H9 (cell line): ENCODE data around the gene IRX4. TPM values are rescaled to one million over a fixed set of nuclear protein-coding genes. Genes with fewer than 3 reads are reported as not detected.
A peak's percentile ranks its signal among the peaks of the same experiment; 100 is the strongest.

ENCODE experiments used
- DNase-seq: peaks from one replicate; pipeline ENCODE4 v3.0.0-alpha.2; 2017
- H2AFZ ChIP-seq: one replicate; pipeline ENCODE4 v1.6.1; 2013; ENCODE audit warnings: mild to moderate bottlenecking, low read length, control low read depth, moderate library complexity
- H2AK5ac ChIP-seq: 2 replicates; pipeline ENCODE4 v1.6.1; 2013; ENCODE audit warnings: low read length, control low read depth, mixed read lengths; ENCODE audit not compliant: insufficient read length
- H2BK120ac ChIP-seq: one replicate; pipeline ENCODE4 v1.6.1; 2013; ENCODE audit warnings: low read depth, mild to moderate bottlenecking, low read length, control low read depth, inconsistent platforms; ENCODE audit not compliant: poor library complexity, severe bottlenecking
- H2BK12ac ChIP-seq: 2 replicates; pipeline ENCODE4 v1.6.1; 2013; ENCODE audit warnings: low read length, control low read depth, mixed read lengths, low read depth; ENCODE audit not compliant: insufficient read length
- H2BK15ac ChIP-seq: 2 replicates; pipeline ENCODE4 v1.6.1; 2013; ENCODE audit warnings: low read depth, low read length, control low read depth
- H2BK20ac ChIP-seq: one replicate; pipeline ENCODE4 v1.6.1; 2013; ENCODE audit warnings: low read depth, mild to moderate bottlenecking, low read length, control low read depth, inconsistent platforms; ENCODE audit not compliant: poor library complexity, severe bottlenecking
- H2BK5ac ChIP-seq: 2 replicates; pipeline ENCODE4 v1.6.1; 2013; ENCODE audit warnings: low read length, control low read depth, mixed read lengths; ENCODE audit not compliant: insufficient read length
- H3K14ac ChIP-seq: 2 replicates; pipeline ENCODE4 v1.6.1; 2013; ENCODE audit warnings: low read length, control low read depth; ENCODE audit not compliant: insufficient read depth
- H3K18ac ChIP-seq: 2 replicates; pipeline ENCODE4 v1.6.1; 2013; ENCODE audit warnings: low read depth, mild to moderate bottlenecking, mixed read lengths, low read length, control low read depth; ENCODE audit not compliant: insufficient read length
- H3K23ac ChIP-seq: 2 replicates; pipeline ENCODE4 v1.6.1; 2013; ENCODE audit warnings: low read length, control low read depth, mixed read lengths, low read depth; ENCODE audit not compliant: insufficient read length
- H3K23me2 ChIP-seq: 2 replicates; pipeline ENCODE4 v1.6.1; 2013; ENCODE audit warnings: low read depth, mild to moderate bottlenecking, mixed read lengths, low read length, control low read depth; ENCODE audit not compliant: insufficient read length, poor library complexity, severe bottlenecking
- H3K27ac ChIP-seq: 2 replicates; pipeline ENCODE4 v1.5.1; 2013; ENCODE audit warnings: low read length, control low read depth, mixed read lengths, low read depth; ENCODE audit not compliant: insufficient read length
- H3K27me3 ChIP-seq: 2 replicates; pipeline ENCODE4 v1.6.1; 2013; ENCODE audit warnings: low read length, control low read depth, inconsistent platforms; ENCODE audit not compliant: insufficient read depth
- H3K4ac ChIP-seq: 2 replicates; pipeline ENCODE4 v1.6.1; 2013; ENCODE audit warnings: low read depth, mild to moderate bottlenecking, control low read depth, inconsistent platforms, low read length, moderate library complexity
- H3K4me1 ChIP-seq: 2 replicates; pipeline ENCODE4 v1.6.1; 2013; ENCODE audit warnings: low read length, control low read depth, inconsistent platforms; ENCODE audit not compliant: insufficient read depth
- H3K4me2 ChIP-seq: 2 replicates; pipeline ENCODE4 v1.6.1; 2013; ENCODE audit warnings: low read length, control low read depth, mixed read lengths; ENCODE audit not compliant: insufficient read length, insufficient read depth
- H3K56ac ChIP-seq: 2 replicates; pipeline ENCODE4 v1.6.1; 2013; ENCODE audit warnings: low read depth, mild to moderate bottlenecking, mixed read lengths, low read length, control low read depth; ENCODE audit not compliant: insufficient read length
- H3K79me1 ChIP-seq: 2 replicates; pipeline ENCODE4 v1.6.1; 2013; ENCODE audit warnings: low read depth, mild to moderate bottlenecking, moderate library complexity, low read length, control low read depth, inconsistent platforms; ENCODE audit not compliant: insufficient read depth, poor library complexity, severe bottlenecking
- H3K79me2 ChIP-seq: 2 replicates; pipeline ENCODE4 v1.6.1; 2013; ENCODE audit warnings: low read length, control low read depth, inconsistent platforms; ENCODE audit not compliant: insufficient read depth
- H3K9ac ChIP-seq: 2 replicates; pipeline ENCODE4 v1.6.1; 2013; ENCODE audit warnings: low read length, control low read depth, mixed read lengths; ENCODE audit not compliant: insufficient read length; ENCODE audit errors: extremely low read depth
- H3K9me3 ChIP-seq: one replicate; pipeline ENCODE4 v1.6.1; 2013; ENCODE audit warnings: low read depth, low read length, inconsistent platforms; ENCODE audit not compliant: control insufficient read depth
- H3T11ph ChIP-seq: one replicate; pipeline ENCODE4 v1.6.1; 2013; ENCODE audit warnings: mild to moderate bottlenecking, low read length, control low read depth, inconsistent platforms
- H4K20me1 ChIP-seq: one replicate; pipeline ENCODE4 v1.6.1; 2013; ENCODE audit not compliant: control insufficient read depth, insufficient read length, insufficient read depth
- H4K5ac ChIP-seq: 2 replicates; pipeline ENCODE4 v1.6.1; 2013; ENCODE audit warnings: low read depth, mild to moderate bottlenecking, mixed read lengths, low read length, control low read depth; ENCODE audit not compliant: insufficient read length
- H4K8ac ChIP-seq: replicated peaks from 2 replicates; pipeline ENCODE4 v1.6.1; 2013; ENCODE audit warnings: low read length, control low read depth, mixed read lengths, low read depth; ENCODE audit not compliant: insufficient read length
- H4K91ac ChIP-seq: 2 replicates; pipeline ENCODE4 v1.6.1; 2013; ENCODE audit warnings: low read depth, mild to moderate bottlenecking, moderate library complexity, mixed read lengths, low read length, control low read depth; ENCODE audit not compliant: insufficient read length
- H3K27ac Mint-ChIP-seq, 3 experiments: 2 replicates in 2 of 3; 3 replicates in 1 of 3; pipeline ENCODE4 v1.8.0; 2020 to 2021; ENCODE audit warnings: mixed read lengths in 3 of 3, mild to moderate bottlenecking in 1 of 3, moderate library complexity in 1 of 3
- H3K27me3 Mint-ChIP-seq: 2 replicates; pipeline ENCODE4 v1.8.0; 2021; ENCODE audit warnings: low read depth, mild to moderate bottlenecking, moderate library complexity, mixed read lengths
- H3K36me3 Mint-ChIP-seq, 3 experiments: 2 replicates in 2 of 3; 3 replicates in 1 of 3; pipeline ENCODE4 v1.8.0; 2020 to 2021; ENCODE audit warnings: low read depth in 3 of 3, mixed read lengths in 3 of 3; ENCODE audit not compliant: insufficient read depth in 1 of 3
- H3K4me1 Mint-ChIP-seq, 2 experiments: 2 replicates each; pipeline ENCODE4 v1.8.0; 2020; ENCODE audit warnings: mixed read lengths in 2 of 2
- H3K4me3 Mint-ChIP-seq, 2 experiments: 2 replicates in 1 of 2; 3 replicates in 1 of 2; pipeline ENCODE4 v1.8.0; 2020 to 2021; ENCODE audit warnings: mild to moderate bottlenecking in 2 of 2, mixed read lengths in 2 of 2, moderate library complexity in 1 of 2
- H3K9me3 Mint-ChIP-seq, 2 experiments: 2 replicates in 1 of 2; 3 replicates in 1 of 2; pipeline ENCODE4 v1.8.0; 2020; ENCODE audit warnings: mild to moderate bottlenecking in 2 of 2, mixed read lengths in 2 of 2, moderate library complexity in 1 of 2
- WGBS: extraction: QIAGEN DNeasy Blood & Tissue Kit; methylation state at CpG from one replicate; pipeline ENCODE4 v1.1.7; 2013; ENCODE audit warnings: missing lambda C conversion rate, low lambda C conversion rate, mixed read lengths; ENCODE audit not compliant: insufficient read length; ENCODE audit errors: extremely low coverage; 5-methylcytosine and 5-hydroxymethylcytosine counted together
- total RNA-seq: library from RNA; stranded (reverse); gene quantifications from 2 replicates; pipeline ENCODE4 v1.2.1, GENCODE V29; 2021
- TF ChIP-seq, protein P1 (sequence below): fragments of 200-600 bp; sonication (generic); conservative IDR thresholded peaks from 3 replicates; pipeline ENCODE4 v1.8.0; 2021; ENCODE audit warnings: antibody characterized with exemption, mild to moderate bottlenecking

IRX4 gene
- total RNA-seq, 1 experiment from 2014 or later: 3.2 TPM

DNA sequence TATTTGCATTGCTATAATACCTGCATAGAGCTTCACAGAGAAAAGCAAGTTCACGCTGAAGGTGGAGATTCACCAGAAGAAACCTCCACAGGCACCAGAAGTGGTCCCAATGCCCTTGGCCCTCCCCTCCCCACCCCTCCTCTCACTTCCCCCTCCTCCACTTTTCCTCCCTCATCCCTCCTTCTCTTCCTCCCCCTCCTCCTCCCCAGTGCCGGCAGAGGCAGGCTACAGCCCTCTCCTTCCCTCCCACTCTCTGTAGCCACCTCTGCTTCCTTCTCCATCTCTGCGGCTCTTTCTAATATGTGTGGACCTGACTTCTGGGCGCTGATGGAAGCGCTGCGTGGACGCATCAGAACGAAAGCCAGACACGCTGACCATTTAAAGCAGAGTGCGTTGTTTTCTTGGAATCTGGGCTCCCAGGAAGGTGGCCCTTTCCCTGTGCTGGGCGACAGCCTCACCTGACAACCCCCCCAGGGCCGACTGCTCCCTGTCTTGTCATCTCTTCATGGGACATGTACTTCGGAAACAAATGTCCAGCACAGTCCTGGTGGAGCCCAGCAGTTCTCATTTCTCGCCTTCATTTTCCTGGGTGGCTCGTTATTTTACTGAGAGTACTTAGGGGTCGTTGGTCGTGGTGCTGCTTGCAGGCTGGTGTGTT is 52.0 kb downstream of the IRX4 start:
- Histone ChIP-seq H3K4me1 (no peaks in the 10 kb centered on the region), H3K4ac (no peak overlapping the region), H3K9ac (no peak overlapping the region), H3K9me3 (no peaks in the 10 kb centered on the region), H2BK12ac (no peak overlapping the region), H4K20me1 (no peaks in the 10 kb centered on the region), H2BK5ac (no peak overlapping the region), H4K5ac (no peak overlapping the region), H3K23me2 (no peaks in the 10 kb centered on the region), H3K27ac (no peak overlapping the region), H2BK120ac (no peak overlapping the region), H3K14ac (no peak overlapping the region), H2BK15ac (no peak overlapping the region), H4K91ac (no peak overlapping the region), H2AK5ac (no peak overlapping the region), H3K4me2 (no peak overlapping the region), H3K23ac (no peak overlapping the region), H3K56ac (no peak overlapping the region), H4K8ac (no peak overlapping the region), H3K79me2 (no peaks in the 10 kb centered on the region), H3K18ac (no peak overlapping the region), H3T11ph (no peak overlapping the region), H3K79me1 (no peaks in the 10 kb centered on the region), H2BK20ac (no peak overlapping the region), H3K27me3 (no peaks in the 10 kb centered on the region), H2AFZ (no peak overlapping the region)
- Mint-ChIP-seq H3K4me1 (peaks cover 36 to 44% of the 10 kb centered on the region in 2 experiments), H3K36me3 (peaks cover 4 to 6% (median 5%) of the 10 kb centered on the region in 3 experiments; a peak in 4 of 7 replicates), H3K9me3 (no peaks in the 10 kb centered on the region), H3K27ac (no peak overlapping the region), H3K27me3 (peaks cover 13% of the 10 kb centered on the region), H3K4me3 (0 out of 5 replicates have a peak overlapping the region, but pooled peaks of 1 of the 2 experiments have one; percentile 10)
- no CpG with 5 or more reads among the region's 17 CpGs for WGBS
- TF ChIP-seq, protein P1, sequence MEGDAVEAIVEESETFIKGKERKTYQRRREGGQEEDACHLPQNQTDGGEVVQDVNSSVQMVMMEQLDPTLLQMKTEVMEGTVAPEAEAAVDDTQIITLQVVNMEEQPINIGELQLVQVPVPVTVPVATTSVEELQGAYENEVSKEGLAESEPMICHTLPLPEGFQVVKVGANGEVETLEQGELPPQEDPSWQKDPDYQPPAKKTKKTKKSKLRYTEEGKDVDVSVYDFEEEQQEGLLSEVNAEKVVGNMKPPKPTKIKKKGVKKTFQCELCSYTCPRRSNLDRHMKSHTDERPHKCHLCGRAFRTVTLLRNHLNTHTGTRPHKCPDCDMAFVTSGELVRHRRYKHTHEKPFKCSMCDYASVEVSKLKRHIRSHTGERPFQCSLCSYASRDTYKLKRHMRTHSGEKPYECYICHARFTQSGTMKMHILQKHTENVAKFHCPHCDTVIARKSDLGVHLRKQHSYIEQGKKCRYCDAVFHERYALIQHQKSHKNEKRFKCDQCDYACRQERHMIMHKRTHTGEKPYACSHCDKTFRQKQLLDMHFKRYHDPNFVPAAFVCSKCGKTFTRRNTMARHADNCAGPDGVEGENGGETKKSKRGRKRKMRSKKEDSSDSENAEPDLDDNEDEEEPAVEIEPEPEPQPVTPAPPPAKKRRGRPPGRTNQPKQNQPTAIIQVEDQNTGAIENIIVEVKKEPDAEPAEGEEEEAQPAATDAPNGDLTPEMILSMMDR: no peak
- DNase-seq: no peak
